Smooth muscle cell (in vitro differentiated cells): ENCODE results near the gene ZBTB44. TPM values are rescaled to one million over a fixed set of nuclear protein-coding genes. Genes with fewer than 3 reads are reported as not detected.
"Not testable (repeated sequence)": the region's sequence is repeated elsewhere in the genome, so short reads cannot be mapped to it uniquely, and the experiment has no call there.

Source experiments
- DNase-seq: peaks from one replicate; lab custom pipeline; 2025; ENCODE audit not compliant: unreplicated experiment; lab: John Stamatoyannopoulos, UW
- H2AFZ ChIP-seq: fragments of 200-600 bp; sonication (generic); 2 replicates; pipeline ENCODE4 v1.6.0; 2016; ENCODE audit warnings: antibody characterized with exemption, low read depth, mild to moderate bottlenecking
- H3F3A ChIP-seq: fragments of 200-600 bp; sonication (generic); 2 replicates; pipeline ENCODE4 v1.6.0; 2017; ENCODE audit warnings: antibody characterized with exemption, low read depth
- H3K27ac ChIP-seq: fragments of 200-600 bp; sonication (generic); 2 replicates; pipeline ENCODE4 v1.5.1; 2016; ENCODE audit warnings: low read depth, mild to moderate bottlenecking
- H3K27me3 ChIP-seq: fragments of 200-600 bp; sonication (generic); 2 replicates; pipeline ENCODE4 v1.6.1; 2016; ENCODE audit warnings: low read depth, mild to moderate bottlenecking
- H3K36me3 ChIP-seq: fragments of 200-600 bp; sonication (generic); 2 replicates; pipeline ENCODE4 v1.5.1; 2016; ENCODE audit warnings: low read depth
- H3K4me1 ChIP-seq: fragments of 200-600 bp; sonication (generic); 2 replicates; pipeline ENCODE4 v1.5.1; 2016; ENCODE audit warnings: low read depth
- H3K4me2 ChIP-seq: fragments of 200-600 bp; sonication (generic); 2 replicates; pipeline ENCODE4 v1.6.0; 2016; ENCODE audit warnings: mild to moderate bottlenecking
- H3K4me3 ChIP-seq: fragments of 200-600 bp; sonication (generic); 2 replicates; pipeline ENCODE4 v1.5.1; 2016; ENCODE audit warnings: mild to moderate bottlenecking
- H3K79me2 ChIP-seq: fragments of 200-600 bp; sonication (generic); 2 replicates; pipeline ENCODE4 v1.6.0; 2016; ENCODE audit warnings: low read depth, mild to moderate bottlenecking
- H3K9ac ChIP-seq: fragments of 200-600 bp; sonication (generic); 2 replicates; pipeline ENCODE4 v1.6.0; 2016; ENCODE audit warnings: low read depth
- H3K9me3 ChIP-seq: fragments of 200-600 bp; sonication (generic); replicated peaks from 2 replicates; pipeline ENCODE4 v1.5.1; 2016; ENCODE audit warnings: low read depth
- H4K20me1 ChIP-seq: fragments of 200-600 bp; sonication (generic); 2 replicates; pipeline ENCODE4 v1.6.0; 2016; ENCODE audit warnings: low read depth
- WGBS: methylation state at CpG from one replicate; pipeline ENCODE4 v1.1.7; 2016; ENCODE audit warnings: low lambda C conversion rate; 5-methylcytosine and 5-hydroxymethylcytosine counted together
- polyA plus RNA-seq: library from polyadenylated mRNA; unstranded; fragments of >200 nt; fragmentation: Nextera tagmentation; extraction: Ambion mirVana; gene quantifications from 2 replicates; pipeline ENCODE4 v1.2.1, GENCODE V29; 2016
- total RNA-seq: library from RNA; depleted of rRNA; stranded (reverse); fragments of >200 nt; gene quantifications from 2 replicates; pipeline ENCODE4 v1.2.3, GENCODE V29; 2014
- TF ChIP-seq, protein P1 (sequence below): fragments of 200-600 bp; sonication (generic); IDR thresholded peaks from 2 replicates; pipeline ENCODE4 v1.5.1; 2017; ENCODE audit warnings: borderline replicate concordance, mild to moderate bottlenecking, antibody characterized with exemption; ENCODE audit not compliant: insufficient read depth, poor library complexity, severe bottlenecking

The ZBTB44 gene
- total and polyA plus RNA-seq, 2 experiments from 2014 or later: 2.3 to 27.3 TPM

DNA sequence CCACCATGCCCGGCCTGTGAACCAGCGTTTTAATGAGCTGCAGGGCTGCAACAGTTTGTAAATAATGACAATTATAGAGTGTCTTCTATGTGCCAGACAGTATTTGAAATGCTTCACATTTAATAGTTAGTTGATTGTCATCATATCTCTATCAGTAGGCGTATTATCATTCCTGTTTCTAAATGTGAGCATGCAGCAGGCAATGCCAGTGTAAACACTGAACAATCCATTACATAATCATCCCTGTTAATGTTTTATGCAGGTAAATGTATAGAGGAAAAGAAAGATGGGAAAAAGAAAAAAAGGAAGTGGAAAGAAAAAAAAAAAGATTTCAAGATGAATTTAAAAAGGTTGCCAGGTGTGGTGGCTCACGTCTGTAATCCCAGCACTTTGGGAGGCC lies 52.3 kb downstream of the ZBTB44 start:
- Histone ChIP-seq H2AFZ (no peak overlapping the region), H3K27me3 (no peaks in the 10 kb centered on the region), H3K27ac (no peak overlapping the region), H3K9me3 (peaks cover 4% of the 10 kb centered on the region), H3K36me3 (peaks cover 9% of the 10 kb centered on the region), H3K4me2 (no peak overlapping the region), H3F3A (no peaks in the 10 kb centered on the region), H3K4me1 (no peaks in the 10 kb centered on the region), H3K79me2 (peaks cover 10% of the 10 kb centered on the region), H3K4me3 (no peak overlapping the region), H3K9ac (no peak overlapping the region), H4K20me1 (peaks cover 44% of the 10 kb centered on the region)
- DNase-seq: no peak
- WGBS: 95% methylated on average over 4 of the region's 4 CpGs
- TF ChIP-seq, protein P1, sequence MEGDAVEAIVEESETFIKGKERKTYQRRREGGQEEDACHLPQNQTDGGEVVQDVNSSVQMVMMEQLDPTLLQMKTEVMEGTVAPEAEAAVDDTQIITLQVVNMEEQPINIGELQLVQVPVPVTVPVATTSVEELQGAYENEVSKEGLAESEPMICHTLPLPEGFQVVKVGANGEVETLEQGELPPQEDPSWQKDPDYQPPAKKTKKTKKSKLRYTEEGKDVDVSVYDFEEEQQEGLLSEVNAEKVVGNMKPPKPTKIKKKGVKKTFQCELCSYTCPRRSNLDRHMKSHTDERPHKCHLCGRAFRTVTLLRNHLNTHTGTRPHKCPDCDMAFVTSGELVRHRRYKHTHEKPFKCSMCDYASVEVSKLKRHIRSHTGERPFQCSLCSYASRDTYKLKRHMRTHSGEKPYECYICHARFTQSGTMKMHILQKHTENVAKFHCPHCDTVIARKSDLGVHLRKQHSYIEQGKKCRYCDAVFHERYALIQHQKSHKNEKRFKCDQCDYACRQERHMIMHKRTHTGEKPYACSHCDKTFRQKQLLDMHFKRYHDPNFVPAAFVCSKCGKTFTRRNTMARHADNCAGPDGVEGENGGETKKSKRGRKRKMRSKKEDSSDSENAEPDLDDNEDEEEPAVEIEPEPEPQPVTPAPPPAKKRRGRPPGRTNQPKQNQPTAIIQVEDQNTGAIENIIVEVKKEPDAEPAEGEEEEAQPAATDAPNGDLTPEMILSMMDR: no peak

DNA sequence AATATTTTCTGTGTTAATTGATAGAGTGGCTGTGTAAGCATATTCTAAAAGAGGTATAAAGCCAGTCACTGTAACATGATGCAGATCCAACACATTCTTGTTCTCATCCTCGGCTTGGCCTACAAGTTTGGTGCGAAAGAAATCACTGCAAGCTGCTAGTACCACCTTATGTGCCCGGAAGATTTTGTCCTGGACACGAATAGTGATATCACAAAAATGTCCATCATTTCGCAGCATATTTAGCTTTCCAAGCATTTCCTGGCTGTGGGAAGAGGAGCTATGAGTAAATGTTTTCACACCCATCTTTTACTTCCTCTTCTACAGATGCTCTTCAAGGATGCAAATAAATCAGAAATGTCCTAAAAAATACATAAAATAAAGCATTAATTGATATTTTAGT lies 53.1 kb downstream of the ZBTB44 start:
- Histone ChIP-seq H3K36me3 (peaks cover 9% of the 10 kb centered on the region), H3K9me3 (peaks cover 4% of the 10 kb centered on the region), H3K79me2 (peaks cover 10% of the 10 kb centered on the region), H3K4me1 (no peaks in the 10 kb centered on the region), H3K27me3 (no peaks in the 10 kb centered on the region), H3K4me3 (no peak overlapping the region), H3K4me2 (no peak overlapping the region), H4K20me1 (peaks cover 38% of the 10 kb centered on the region), H3K9ac (no peak overlapping the region), H3F3A (no peaks in the 10 kb centered on the region), H2AFZ (no peak overlapping the region), H3K27ac (no peak overlapping the region)
- DNase-seq: no peak
- TF ChIP-seq, protein P1: no peak
- WGBS: 98% methylated on average over 5 of the region's 5 CpGs

DNA sequence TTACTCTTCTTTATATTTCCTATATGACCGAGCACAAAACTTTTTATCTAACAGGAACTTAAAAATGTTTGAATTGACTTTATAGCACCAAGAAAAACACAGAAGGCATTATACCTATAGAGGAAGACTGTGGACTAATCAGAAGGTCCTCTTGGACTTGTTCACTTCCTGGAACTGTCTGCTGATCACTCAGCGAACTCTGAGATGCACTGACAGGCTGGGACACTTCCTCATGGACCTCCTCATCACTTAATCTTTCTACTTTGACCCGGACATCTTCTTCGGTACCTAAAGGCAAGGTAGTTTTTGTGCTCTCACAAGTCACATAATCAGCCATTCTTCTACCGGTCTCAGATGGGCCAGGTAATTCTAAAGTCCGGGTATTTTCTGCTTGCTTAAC lies 54.0 kb downstream of the ZBTB44 start:
- TF ChIP-seq, protein P1: no peak
- WGBS: 97% methylated on average over 6 of the region's 6 CpGs
- H3K4me2 ChIP-seq: no peak overlapping the region
- H3K27ac ChIP-seq: no peak overlapping the region
- no peak overlapping the region for H3K4me3 ChIP-seq
- no peak overlapping the region for H3K9ac ChIP-seq
- DNase-seq: no peak
- peaks cover 4% of the 10 kb centered on the region for H3K9me3 ChIP-seq
- H3K79me2 ChIP-seq: peaks cover 10% of the 10 kb centered on the region
- peaks cover 34% of the 10 kb centered on the region for H4K20me1 ChIP-seq
- no peak overlapping the region for H2AFZ ChIP-seq
- H3F3A ChIP-seq: no peaks in the 10 kb centered on the region
- H3K27me3 ChIP-seq: no peaks in the 10 kb centered on the region
- no peaks in the 10 kb centered on the region for H3K4me1 ChIP-seq
- H3K36me3 ChIP-seq: peaks cover 9% of the 10 kb centered on the region

DNA sequence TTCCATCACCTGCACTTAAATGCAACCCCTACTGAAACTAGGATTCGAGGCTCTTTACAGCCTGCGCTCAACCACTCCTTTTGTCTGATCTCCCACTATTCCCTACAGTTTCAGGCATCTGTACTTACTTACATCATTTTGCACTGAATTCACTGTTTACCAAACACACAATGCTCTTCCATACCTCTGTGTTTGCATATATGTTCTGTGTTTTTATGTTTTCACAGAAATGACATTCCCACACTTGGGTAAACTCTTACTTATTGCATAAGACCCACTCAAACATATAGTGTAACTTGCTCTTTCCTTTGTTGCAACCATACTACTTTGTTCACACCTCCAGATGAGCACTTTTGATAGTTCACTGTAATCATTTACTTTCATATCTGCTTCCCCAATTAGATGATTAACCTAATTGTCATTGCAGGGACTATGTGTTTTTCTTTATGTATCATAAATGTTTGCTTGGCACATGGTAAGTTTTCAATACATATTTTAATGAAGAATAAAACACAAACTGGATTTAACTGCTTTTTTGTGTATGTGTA lies 54.6 kb downstream of the ZBTB44 start:
- no peak for DNase-seq
- Histone ChIP-seq H3K36me3 (peaks cover 9% of the 10 kb centered on the region), H4K20me1 (peaks cover 28% of the 10 kb centered on the region), H3K4me3 (no peak overlapping the region), H3K4me1 (no peaks in the 10 kb centered on the region), H3K4me2 (no peak overlapping the region), H3K27me3 (no peaks in the 10 kb centered on the region), H3K9ac (no peak overlapping the region), H3F3A (no peaks in the 10 kb centered on the region), H3K27ac (no peak overlapping the region), H3K79me2 (peaks cover 12% of the 10 kb centered on the region), H2AFZ (no peak overlapping the region), H3K9me3 (peaks cover 4% of the 10 kb centered on the region)
- TF ChIP-seq, protein P1: no peak
- 96% methylated on average over 2 of the region's 2 CpGs for WGBS

DNA sequence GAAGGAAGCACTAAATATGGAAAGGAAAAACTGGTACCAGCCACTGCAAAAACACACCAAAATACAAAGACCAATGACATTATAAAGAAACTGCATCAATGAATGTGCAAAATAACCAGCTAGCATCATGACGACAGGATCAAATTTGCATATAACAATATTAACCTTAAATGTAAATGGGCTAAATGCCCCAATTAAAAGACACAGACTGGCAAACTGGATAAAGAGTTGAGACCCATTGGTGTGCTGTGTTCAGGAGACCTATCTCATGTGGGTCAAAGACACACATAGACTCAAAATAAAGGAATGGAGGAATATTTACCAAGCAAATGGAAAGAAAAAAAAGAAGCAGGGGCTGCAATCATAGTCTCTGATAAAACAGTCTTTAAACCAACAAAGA lies 63.0 kb downstream of the ZBTB44 start:
- peaks cover 29% of the 10 kb centered on the region for H4K20me1 ChIP-seq
- not testable (repeated sequence) for H2AFZ ChIP-seq, H3K4me2 ChIP-seq, H3K9me3 ChIP-seq, H3K9ac ChIP-seq, H3K4me3 ChIP-seq, DNase-seq, H3K4me1 ChIP-seq, H3K27me3 ChIP-seq, H3F3A ChIP-seq, H3K36me3 ChIP-seq, H3K27ac ChIP-seq
- WGBS: 92% methylated on average over 1 of the region's 1 CpG
- H3K79me2 ChIP-seq: peaks cover 21% of the 10 kb centered on the region

DNA sequence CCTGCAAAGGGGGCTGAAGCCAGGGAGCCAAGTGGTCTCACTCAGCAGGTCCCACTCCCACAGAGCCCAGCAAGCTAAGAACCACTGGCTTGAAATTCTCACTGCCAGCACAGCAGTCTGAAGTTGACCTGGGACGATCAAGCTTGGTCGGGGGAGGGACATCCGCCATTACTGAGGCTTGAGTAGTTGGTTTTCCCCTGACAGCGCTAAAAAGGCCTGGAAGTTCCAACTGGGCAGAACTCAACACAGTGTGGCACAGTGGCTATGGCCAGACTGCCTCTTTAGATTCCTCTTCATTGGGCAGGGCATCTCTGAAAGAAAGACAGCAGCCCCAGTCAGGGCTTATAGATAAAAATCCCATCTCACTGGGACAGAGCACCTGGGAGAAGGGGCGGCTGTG lies 64.8 kb downstream of the ZBTB44 start:
- H4K20me1 ChIP-seq: peaks cover 47% of the 10 kb centered on the region
- not testable (repeated sequence) for H3K4me1 ChIP-seq, DNase-seq, H3K36me3 ChIP-seq, H3F3A ChIP-seq, H3K9me3 ChIP-seq, H2AFZ ChIP-seq, H3K27me3 ChIP-seq, H3K4me2 ChIP-seq, H3K4me3 ChIP-seq, H3K27ac ChIP-seq, H3K9ac ChIP-seq
- WGBS: 96% methylated on average over 5 of the region's 5 CpGs
- peaks cover 18% of the 10 kb centered on the region for H3K79me2 ChIP-seq
